NCI-H446 treated with DMSO at 0.1 percent for 48 hours (cell line): ENCODE measurements around the gene SH2D6.
A peak's percentile ranks its signal among the peaks of the same experiment; 100 is the strongest.
"Not testable (repeated sequence)": the region's sequence is repeated elsewhere in the genome, so short reads cannot be mapped to it uniquely, and the experiment has no call there.

Experiments
- DNase-seq: peaks from one replicate; lab custom pipeline; 2025; lab: John Stamatoyannopoulos, UW

Gene SH2D6

DNA sequence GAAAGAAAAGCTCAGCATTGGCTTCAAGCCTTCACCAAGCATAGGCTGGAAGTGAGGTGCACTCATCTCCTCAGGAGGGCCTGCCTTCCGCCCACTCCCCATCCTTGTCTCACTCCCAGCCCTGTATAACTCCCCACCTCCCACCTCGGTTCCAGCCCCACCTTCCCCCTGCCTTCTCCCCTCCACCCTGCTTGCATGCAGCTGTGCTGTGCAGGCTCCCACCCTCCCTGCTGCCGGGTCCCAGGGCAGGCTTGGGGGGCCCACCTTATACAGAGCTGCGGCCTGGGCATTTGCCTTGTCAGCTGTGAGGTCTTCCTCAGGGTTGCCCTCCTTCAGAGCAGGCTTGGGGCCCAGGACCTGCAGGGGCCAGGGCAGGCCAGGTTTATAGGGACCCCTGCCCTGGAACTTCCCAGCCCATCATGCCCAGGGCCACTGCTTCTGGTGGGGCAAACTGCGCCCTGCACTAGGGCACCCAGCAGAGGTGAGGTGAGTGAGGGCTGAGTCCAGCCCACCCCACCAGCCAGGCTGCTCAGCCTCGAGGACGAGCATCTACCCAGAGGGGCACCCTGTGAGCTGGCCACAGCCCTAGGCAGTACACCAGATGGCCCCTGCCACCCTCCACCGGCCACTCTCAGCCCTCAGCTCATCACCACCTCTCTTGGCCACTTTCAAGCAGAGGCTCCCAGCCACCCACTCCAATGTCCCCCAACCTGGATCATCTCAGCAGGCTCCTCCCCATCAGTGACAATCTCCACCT lies 19.9 kb upstream of the SH2D6 start:
- DNase-seq: no peak

DNA sequence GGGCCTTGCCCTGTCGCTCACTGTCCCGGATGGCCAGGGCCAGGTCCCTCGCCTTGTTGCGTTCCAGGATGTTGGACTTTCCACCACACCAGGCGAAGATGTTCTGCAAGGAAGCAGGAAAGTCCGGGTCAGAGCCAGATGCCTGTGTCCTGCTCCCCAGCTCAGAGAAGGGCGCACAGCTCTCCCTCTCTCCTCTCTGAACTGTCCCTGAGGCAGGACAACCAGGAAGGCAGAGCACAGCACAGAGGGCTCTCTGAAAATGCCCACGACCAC lies 19.4 kb upstream of the SH2D6 start:
- DNase-seq: no peak

DNA sequence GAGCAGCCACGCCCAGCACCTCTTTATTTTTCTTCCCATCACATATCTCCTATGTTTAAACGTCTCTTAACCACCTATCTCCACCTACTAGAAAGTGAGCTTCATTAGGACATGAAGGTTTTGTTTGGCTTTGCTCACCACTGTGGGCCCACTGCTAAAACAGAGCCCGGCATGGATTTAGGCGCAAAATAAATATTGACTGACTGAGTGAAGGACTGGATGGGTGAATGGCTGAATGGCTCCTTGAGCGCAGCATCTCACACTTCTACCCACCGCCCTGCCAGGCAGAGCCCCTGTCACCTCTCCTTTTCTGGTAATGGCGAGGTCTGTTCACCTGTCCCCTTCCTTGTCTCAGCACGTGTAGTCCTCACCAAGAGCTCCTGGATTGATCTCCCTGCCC lies 18.5 kb upstream of the SH2D6 start:
- DNase-seq: no peak

DNA sequence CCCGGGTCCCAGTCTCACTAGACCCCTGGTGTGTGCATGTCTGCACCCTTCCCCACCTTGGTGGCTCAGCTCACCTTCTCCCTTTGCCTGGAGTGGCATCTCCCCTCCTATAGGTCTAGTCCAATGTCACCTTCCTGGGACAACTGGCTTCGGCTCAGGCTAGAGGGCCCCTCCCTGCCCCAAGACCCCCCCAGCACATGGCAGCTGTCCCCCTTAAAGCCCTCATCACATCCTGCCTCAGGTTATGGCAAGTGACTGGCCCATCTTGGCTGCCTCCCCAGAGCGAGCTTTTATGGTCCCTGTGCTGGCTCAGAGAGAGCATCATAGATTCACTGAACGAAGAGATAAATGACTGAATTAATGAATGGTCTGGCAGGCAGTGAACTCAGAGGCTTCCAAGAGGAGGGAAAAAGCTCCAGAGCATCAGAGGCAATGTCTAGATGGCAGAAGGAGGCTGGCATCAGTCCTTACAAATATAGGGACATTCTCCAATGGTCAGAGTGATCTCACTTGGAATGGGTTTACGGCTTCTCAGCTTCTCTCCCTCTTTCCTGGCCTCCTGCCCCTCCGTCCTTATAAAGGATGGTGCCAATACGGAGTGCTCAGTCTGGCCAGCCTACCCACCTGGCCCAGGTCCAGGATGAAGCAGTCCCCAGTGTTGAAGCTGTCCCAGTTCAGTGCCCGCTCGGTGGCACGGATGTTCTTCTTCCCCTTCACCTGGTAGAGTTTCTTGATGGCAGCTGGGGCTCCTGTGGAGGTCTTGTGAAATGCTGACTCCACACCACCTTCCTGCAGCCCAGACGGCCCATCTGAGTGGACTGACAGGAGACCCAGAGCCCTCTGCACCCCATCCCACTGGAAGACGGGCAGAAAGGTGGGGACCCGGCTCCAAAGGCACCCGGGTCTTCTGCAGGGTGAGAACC lies 17.7 kb upstream of the SH2D6 start:
- DNase-seq: peak; percentile 97

DNA sequence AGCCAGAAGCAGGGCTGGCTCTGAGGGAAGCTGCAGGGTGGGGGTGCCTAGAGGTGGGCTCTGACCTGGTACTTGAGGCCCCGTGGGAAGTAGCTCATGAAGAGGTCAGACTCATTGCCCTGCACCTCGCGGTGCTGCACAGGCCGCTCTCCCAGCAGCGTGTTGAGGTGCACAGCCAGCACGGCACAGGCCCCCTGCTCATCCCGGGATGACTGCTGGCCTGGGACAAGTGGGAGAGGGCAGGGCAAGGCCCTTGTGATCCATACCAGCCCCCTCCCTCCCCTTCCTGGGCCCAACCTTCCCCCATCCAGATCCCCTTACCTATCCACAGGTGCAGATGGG lies 17.1 kb upstream of the SH2D6 start:
- no peak for DNase-seq

DNA sequence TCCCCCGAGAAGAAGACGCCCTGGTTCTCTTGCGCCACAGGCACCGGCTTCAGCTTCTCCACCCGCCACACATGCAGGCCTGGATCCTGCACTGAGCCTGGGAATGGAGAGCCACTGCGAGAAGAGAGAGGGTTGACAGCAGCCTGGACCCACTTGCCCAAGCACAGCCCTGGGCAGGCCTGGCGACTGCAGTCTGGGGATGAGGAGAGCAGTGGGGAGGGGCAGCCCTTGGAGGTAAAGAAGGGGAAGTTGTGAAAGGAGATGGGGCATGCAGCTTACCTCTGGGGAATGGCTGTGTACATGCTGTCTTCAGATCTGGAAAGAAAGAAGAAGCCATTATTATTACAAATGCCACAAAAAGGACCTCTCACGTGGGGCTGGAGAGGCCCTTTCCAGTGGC lies 16.7 kb upstream of the SH2D6 start:
- no peak for DNase-seq

DNA sequence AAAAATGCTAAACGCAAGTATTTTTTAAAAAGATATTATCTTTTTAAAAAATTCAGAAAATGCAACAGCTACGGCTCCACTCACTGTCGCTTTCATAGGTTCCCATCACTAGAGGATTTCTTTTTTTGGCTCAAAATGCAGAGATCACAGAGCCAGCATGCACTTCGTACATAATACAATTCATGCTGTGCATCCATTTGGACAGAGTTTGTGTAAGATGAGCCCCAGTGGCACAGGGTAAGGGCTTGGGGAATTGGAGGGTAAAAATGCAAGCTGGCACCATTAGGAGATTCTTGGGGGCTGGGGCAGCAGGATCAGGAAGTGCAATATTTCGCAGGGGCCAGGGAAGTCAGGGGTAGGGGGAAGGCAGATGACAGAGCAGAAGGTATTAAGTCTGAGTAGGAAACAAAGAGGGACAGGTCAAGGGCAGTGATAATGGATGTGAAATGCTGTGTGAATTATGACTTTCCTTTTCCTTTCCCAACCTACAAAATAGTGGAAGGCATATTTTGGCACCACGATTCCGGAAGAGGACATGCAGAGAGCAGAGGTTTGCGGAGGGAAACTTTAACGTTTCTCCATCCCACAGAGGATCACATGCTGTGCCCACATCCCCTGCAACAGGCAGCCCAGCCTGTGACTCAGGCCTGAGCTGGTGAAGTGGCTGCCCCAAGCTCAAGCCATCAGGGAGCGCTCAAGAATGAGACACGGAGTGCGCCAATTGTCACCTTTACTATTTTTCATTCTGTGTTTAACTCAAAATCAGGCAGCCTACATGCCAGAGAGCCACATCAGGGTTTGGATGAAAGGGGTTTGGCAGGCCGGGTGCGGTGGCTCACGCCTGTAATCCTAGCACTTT lies 13.1 kb upstream of the SH2D6 start:
- DNase-seq: peak; percentile 93

DNA sequence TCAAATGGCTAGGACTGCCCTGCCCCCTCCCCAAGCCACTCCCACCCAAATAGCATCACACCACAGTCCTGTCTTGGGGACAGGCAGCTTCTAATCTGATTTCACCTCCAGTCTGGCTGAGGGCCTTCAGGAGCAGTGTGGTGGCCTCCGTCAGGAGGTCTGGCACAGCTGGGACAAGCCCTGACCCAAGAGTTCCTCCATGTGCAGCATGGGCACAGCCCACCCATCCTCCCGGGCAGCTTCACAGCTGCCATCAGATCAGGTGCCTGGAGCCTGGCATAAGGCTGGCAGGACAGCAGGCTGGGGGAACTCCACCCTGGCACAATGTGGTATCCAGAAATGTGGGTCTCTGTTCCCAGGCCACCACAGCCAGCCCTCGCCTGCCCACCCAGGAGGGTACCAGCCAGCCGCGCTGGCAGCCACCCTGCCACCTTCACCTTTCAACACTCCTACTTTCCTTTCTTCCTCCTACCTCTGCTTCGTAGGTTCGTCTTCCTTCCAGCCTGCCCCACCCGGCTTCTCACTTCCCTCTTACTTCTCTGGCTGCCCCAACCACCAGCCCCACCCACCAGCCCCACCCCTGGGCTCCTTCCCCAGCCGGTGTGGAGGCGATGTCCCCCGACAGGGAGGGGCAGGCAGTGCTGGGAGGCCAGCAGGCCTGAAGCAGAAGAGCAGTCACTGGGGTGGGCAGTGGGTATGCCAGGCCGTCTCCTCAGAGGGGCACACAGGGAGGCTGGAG lies 8.5 kb upstream of the SH2D6 start, which contains the start of gene CAPG:
CAPG (minus strand) TSS at position 522 of the 739 bp plus-strand sequence. CDS start 8,221 bp downstream, outside the sequence.
- no peak for DNase-seq

DNA sequence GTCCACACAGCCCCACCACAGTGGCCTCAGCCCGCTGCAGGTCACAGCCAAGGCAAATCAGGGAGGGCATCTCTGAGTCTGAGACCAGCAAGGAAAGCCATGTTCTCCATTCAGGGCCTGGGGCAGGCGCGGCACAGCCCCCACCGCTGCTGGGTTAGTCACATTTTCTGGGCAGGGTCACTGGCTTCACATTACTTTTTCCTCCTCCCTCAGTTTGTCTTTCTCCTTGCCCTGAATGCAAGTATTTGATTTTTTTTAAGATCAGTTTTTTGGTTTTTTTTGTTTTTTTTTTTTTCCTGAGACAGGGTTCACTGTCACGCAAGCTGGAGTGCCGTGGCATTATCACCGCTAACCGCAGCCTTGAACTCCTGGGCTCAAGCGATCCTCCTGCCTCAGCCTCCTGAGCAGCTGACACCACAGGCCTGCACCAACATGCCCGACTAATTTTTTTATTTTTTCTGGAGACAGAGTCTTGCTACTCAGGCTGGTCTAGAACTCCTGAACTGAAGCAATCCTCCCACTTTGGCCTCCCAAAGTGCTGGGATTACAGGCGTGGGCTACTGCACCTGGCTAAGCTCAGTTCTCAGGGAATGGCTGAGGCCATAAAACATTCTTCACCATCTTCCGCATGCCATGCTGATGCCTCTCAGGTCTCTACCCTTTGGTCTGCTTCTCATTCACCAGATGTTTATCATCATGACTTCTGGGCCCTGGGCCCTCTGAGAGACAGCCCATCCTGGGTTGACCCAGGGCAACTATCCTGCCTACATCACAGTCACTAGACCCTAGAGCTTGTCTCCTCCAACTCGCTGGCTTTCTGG lies 7.7 kb upstream of the SH2D6 start:
- DNase-seq: no peak

DNA sequence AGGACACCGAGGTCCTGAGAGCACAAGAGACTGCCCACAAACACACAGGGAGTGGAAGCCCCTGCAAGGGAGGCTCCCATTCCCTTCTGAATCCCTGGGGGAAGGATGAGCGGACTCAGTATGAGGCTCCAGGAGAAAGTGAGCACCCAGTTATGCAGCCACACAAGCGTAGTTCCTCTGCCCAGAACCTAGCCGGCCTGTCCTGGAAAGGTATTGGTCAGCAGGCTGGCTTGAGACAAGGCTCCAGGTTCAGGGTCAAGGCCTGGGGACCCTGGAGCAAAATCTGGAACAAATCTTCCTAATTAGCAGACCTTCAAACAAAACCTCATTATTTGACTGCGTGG lies 7.1 kb upstream of the SH2D6 start:
- DNase-seq: no peak

DNA sequence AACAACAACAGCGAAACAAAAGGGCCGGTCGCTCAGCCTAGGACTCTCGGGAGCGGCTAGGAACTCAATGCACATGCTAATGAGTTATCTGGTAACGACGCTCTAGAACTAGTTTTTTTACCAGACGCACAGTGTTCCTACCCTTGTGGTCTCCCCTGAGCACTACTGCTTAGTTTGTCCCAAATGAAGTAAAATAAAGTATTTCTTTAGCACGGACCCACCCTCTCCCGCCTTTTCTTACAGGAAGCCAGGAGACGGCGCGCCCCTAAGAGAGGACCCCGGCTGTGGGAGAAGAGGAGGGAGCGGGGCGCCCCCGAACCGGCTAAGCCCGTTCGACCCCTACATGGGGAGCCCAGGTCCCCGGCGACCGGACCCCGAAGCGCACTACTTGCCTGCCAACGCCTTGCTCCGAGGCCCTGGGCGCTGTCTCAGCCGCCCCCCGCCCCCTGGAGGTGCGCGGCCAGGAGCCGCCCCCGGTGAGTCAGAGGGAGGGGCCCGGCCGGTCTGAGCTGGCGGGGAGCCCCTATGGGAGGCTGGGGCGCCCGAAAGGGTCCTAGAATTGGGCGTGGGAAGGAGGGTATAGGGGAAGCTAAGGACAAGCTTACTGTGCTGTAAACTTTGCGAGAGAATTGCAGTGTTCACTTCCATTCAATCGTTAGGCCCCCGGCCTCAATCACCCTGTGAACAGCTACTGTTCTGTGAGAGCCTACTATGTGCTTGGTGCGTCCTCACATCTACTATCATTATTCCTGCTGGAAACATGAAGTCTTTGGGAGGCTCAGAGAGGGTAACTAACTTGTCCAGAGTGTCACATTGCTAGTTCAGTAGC lies 4.7 kb upstream of the SH2D6 start:
- DNase-seq: no peak

DNA sequence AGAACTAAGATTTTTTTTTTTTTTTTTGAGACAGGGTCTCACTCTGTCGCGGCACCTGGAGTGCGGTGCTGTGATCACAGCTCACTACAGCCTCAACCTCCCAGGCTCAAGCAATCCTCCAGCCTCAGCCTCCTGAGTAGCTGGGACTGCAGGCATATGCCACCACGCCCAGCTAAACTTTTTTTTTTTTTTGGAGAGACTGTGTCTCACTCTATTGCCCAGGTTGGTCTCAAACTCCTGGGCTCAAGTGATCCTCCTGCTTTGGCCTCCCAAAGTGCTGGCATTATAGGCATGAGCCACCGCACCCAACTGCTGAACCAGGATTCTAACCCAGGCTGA lies 4.1 kb upstream of the SH2D6 start:
- not testable (repeated sequence) for DNase-seq

DNA sequence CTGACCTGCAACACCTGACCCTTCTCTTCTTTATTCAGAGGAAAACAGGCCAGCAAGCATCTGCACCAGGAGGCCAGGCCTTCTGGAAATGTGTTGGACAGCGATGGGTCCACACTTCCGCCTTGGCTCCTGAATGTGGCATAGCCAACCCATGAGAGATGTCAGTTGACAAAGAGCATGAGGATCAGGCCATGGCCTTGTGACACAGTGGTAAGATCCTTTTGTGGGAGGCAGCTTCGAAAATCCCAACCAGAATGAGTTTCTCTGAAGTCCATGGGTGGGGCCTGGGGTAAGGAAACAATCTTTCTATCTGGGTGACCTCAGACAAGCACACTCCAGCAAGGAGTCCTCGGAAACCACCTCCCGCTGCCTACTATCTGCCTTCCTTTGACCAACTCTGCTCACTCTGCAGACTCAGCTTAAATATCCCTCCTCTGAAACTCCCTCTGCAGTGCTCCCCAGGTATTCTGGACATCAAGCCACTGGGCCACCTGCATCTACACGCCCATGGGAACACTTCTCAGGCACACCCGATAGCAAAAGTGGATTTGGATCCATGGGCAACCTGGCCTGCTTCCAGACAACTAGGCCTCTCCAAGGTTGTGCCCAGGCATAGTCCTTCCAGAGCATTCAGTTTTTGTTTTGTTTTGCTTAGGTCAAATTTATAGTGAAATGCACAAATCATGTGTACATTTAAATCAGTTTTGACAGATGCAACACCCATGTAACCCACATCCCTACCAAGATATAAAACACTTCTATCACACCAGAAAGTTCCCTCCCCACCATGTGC lies 3.6 kb upstream of the SH2D6 start:
- no peak for DNase-seq

DNA sequence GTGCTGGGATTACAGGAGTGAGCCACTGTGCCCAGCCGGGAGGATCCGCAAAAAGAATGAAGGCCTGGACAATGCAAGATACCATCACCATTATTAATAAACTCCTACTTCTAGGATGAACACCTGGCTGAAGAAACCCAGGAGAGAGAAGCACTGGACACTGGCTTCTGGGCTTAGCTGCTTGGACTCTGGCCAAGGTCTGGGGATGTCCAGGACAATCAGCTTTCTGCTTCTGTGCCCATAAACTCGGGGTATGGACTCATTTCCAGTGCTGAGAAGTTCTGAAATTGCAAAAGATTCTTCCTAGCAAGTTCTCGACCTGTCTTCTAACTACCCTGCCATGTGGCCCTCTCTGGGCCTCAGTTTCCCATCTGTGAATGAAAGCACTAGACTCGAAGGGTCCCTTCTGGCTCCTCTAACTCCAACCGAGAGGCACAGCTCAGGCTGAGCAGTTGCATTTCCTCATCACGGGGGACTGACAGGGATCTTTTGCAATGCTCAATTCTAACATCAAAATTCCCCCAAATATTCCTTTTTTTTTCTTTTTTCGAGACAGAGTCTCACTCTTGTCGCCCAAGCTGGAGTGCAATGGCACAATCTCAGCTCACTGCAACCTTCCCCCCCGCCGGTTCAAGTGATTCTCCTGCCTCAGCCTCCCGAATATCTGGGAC lies 2.4 kb upstream of the SH2D6 start:
- no peak for DNase-seq

DNA sequence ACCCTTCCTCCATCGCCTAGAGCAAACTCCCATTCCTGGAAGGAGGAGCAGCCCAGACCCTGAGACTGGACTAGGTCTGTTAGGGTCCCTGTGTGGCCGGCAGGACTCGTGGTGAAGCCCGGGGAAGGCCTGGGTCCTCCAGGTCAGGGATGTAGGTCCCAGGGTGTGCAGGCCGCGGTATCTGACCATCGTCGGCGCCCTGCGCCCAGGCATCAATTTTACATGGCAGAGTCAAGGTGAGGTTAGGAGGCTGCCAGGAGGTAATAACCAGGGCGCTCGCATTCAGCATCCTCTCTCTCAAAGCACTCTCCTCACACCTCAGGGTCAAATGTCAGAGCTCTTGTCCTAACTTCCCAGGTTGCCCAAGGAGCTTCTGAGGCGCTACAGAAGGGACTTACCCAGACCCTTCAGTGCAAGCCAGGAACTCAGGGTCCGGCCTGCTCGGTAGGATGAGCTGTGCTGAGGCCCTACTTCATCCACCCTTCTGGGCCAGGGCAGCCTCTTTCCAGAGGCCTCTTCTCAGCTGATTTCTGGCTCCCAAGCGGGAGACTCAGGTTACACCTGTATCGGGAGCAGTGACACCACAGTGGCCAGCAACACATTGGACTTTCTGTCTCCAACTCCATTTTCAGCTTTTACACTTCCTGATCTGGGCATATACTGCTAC lies 628 bp downstream of the SH2D6 start:
- DNase-seq: no peak

DNA sequence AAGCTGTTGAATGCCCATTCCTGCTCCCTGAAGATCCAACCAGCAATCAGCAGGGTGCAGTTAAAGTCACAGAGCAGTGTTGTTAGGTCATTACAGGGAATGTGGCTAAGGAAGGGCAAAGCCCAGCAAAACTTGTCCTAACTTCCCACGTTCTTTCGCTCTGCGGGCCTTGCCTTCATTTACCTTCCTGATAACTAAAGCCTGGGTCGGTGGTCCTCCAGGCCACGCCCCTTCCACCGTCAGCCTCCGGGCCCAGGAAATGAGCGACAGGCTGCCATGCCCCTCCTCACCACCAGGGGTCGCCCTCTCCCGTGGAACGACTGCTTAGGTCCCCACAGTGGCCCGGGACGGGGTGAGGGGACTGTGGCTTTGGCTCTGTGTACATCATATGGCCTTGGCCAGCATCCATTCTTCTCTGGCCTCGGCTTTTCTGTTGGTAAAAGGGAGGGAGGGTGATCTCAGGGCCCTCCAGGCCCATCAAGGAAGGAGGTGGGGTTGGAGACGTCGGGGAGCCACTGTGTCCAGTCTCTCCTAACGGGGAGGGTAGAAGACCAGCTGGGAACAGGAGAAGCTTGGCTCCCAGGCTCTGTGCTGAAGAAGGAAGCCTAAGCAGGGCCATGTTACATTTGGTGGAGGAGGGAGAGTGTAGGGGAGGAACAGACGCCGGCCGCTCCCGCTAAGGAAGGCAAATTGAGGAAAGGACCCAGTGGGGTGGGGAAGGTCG lies 2.2 kb downstream of the SH2D6 start:
- DNase-seq: peak; percentile 77

DNA sequence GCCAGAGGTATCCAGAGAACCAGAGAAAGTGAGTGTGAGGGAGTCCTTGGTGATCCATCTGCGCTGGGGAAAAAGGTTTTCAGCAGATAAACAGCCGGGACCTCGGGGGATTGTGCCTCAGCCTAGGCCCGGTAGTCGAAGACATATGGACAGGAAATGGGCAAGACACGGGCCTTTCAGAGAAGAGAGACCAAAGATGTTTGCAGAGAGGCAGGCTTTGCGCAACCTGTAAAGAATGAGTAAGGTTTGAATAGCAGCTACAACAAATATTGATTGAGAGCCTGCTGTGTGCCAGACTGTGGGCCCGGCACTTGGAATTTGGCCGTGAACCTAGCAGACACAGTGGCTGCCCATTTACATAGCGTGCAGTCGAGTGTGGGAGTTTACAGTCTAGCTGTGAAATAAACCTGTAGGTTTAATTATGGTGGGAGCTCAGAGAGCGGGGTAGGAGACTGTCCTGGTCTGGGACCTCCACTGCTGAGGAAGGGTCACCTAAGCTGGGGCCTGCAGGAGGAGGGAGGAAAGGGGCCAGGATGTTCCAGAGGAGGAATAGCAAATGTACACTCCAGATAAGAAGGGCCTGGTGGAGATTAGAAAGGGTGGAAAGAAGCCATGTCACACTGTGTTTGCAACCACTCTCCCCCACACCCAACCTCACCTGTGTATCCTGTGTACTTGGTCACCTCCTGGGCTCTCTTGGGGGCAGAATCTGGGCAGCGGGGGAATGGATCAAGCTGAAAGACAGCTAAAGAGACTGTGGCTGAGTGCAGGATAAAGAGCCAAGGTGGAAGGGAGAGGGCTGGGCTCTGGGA lies 3.0 kb downstream of the SH2D6 start:
- DNase-seq: peak; percentile 88
